Peyer's patch (tissue), 4 donors: ENCODE data around the gene P2RY6. TPM values are rescaled to one million over a fixed set of nuclear protein-coding genes. Genes with fewer than 3 reads are reported as not detected.

Experiments
- DNase-seq, 3 donors: peaks; one replicate each; pipeline ENCODE4 v3.0.0-alpha.2; 2017 to 2019
- H3K27ac ChIP-seq, 4 donors: fragments of 200-600 bp; sonication (generic); one replicate each; pipeline ENCODE4 v1.5.1; 2016 to 2019
- H3K27me3 ChIP-seq, 2 donors: fragments of 200-600 bp; sonication (generic); one replicate each; pipeline ENCODE4 v1.5.1; 2019
- H3K36me3 ChIP-seq, 3 donors: fragments of 200-600 bp; sonication (generic); one replicate each; pipeline ENCODE4 v1.5.1; 2016 to 2019
- H3K4me1 ChIP-seq, 4 donors: fragments of 200-600 bp; sonication (generic); one replicate each; pipeline ENCODE4 v1.5.1; 2016 to 2019
- H3K4me3 ChIP-seq, 4 donors: fragments of 200-600 bp; sonication (generic); 1 replicate in 3 of 4; 2 replicates in 1 of 4; pipeline ENCODE4 v1.5.1; 2016 to 2019; ENCODE audit warnings: mild to moderate bottlenecking in 1 of 4
- H3K9me3 ChIP-seq, 4 donors: fragments of 200-600 bp; sonication (generic); one replicate each; pipeline ENCODE4 v1.5.1; 2016 to 2019; ENCODE audit warnings: mild to moderate bottlenecking in 1 of 4
- POLR2A ChIP-seq, 2 donors: fragments of 450-650 bp; IDR thresholded peaks; one replicate each; pipeline ENCODE4 v1.5.1; 2017; ENCODE audit warnings: antibody characterized with exemption in 2 of 2, mild to moderate bottlenecking in 2 of 2, moderate library complexity in 2 of 2
- total RNA-seq, 4 donors: library from RNA; depleted of rRNA; stranded (reverse); fragments of >200 nt; gene quantifications; one replicate each; pipeline ENCODE4 v1.1.0, GENCODE V29; 2016
- TF ChIP-seq, protein P1 (sequence below), 6 experiments: fragments of 450-650 bp in 4 of 6; fragments of 200-600 bp in 2 of 6; sonication (generic) in 1 of 6; IDR thresholded peaks; one replicate each; pipeline ENCODE4 v1.5.1; 2017 to 2019; ENCODE audit warnings: antibody characterized with exemption in 6 of 6, mild to moderate bottlenecking in 3 of 6, moderate library complexity in 1 of 6

The P2RY6 gene
- total RNA-seq, 4 donors from 2014 or later, result 1.5 to 6.6 (median 2.3) TPM; not detected in 1

DNA sequence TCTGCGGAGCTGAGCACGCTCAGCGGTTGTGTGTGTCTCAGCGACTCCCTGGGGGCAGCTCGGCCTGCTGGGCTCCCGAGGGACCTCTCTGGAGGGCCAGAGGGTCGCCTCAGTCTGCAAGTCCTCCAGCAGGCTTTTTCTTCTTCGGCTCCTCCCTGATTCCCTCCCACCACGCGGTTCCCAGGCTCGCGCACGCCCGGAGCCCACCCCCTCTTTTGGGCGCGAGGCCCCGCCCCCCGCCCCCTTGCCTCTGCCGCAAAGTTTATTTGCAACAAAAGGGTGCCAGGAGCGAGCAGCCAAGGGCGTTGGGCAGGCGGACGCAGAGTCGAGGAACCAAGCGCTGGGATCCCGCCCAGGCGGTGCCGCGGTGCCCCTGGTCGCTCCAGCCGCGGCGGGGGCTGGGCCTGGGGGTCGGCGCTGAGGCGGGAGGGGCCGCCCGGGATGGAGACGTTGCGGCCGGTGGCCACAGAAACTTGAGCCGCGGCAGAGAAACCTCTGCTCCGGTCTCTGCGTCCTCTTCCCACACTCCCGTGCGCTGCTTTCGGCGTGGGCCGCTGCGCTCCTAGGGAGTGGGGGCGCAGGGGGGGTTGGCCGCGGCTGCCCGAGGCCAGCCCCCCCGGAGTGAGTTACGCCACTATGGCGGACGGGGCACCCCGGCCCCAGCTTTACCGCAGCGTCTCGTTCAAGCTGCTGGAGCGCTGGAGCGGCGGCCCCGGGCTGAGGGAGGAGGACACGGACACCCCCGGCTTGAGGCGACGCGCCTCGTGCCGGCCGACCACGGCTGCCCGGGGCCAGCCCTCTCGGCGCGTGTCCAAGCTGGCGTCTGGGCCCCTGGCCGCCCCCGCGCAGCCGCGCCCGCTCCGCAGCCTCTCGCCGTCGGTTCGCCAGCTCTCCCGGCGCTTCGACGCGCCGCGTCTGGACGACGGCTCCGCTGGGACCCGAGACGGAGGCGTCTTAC lies 36.1 kb downstream of the P2RY6 start, which contains the start of gene ARHGEF17:
TSS of gene ARHGEF17 (plus strand) at position 274 of the 958 bp plus-strand sequence. CDS start at position 637, 363 bp downstream.
- H3K27ac ChIP-seq, result peak within 1 kb of the TSS; percentile 67 to 94 (median 82)
- H3K36me3 ChIP-seq, result no peaks in the 10 kb centered on the region
- DNase-seq, result peak in 1 of 3 donors; percentile 67
- H3K4me3 ChIP-seq, result peak within 1 kb of the TSS; percentile 47 to 69 (median 64)
- TF ChIP-seq POLR2A (IDR thresholded peaks at IDR 0.05), result no peak
- TF ChIP-seq, protein P1, sequence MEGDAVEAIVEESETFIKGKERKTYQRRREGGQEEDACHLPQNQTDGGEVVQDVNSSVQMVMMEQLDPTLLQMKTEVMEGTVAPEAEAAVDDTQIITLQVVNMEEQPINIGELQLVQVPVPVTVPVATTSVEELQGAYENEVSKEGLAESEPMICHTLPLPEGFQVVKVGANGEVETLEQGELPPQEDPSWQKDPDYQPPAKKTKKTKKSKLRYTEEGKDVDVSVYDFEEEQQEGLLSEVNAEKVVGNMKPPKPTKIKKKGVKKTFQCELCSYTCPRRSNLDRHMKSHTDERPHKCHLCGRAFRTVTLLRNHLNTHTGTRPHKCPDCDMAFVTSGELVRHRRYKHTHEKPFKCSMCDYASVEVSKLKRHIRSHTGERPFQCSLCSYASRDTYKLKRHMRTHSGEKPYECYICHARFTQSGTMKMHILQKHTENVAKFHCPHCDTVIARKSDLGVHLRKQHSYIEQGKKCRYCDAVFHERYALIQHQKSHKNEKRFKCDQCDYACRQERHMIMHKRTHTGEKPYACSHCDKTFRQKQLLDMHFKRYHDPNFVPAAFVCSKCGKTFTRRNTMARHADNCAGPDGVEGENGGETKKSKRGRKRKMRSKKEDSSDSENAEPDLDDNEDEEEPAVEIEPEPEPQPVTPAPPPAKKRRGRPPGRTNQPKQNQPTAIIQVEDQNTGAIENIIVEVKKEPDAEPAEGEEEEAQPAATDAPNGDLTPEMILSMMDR (IDR thresholded peaks at IDR 0.05), result no peak
- H3K9me3 ChIP-seq, result no peaks in the 10 kb centered on the region
- H3K27me3 ChIP-seq, result peaks cover 0 to 7% of the 10 kb centered on the region in 2 donors
- peaks cover 0 to 44% (median 9%) of the 10 kb centered on the region in 4 donors for H3K4me1 ChIP-seq

DNA sequence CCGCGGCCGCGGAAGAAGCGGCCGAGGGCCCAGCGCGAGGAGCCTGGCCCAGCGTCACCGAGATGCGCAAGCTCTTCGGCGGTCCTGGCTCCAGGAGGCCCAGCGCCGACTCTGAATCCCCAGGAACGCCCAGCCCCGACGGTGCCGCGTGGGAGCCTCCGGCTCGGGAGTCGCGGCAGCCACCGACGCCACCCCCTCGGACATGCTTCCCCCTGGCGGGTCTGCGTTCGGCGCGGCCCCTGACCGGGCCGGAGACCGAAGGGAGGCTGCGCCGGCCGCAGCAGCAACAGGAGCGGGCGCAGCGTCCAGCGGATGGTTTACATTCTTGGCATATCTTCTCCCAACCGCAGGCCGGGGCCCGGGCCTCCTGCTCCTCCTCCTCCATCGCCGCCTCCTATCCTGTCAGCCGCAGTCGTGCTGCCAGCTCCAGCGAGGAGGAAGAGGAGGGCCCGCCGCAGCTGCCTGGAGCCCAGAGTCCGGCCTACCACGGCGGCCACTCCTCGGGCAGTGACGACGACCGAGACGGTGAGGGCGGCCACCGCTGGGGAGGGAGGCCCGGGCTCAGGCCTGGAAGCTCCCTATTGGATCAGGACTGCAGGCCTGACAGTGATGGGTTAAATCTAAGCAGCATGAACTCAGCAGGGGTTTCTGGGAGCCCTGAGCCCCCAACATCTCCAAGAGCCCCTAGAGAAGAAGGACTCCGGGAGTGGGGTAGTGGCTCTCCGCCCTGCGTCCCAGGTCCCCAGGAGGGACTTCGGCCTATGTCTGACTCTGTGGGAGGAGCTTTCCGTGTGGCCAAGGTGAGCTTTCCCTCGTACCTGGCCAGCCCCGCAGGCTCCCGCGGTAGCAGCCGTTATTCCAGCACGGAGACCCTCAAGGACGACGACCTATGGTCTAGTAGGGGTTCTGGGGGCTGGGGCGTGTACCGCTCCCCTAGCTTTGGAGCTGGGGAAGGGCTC lies 37.1 kb downstream of the P2RY6 start:
- TF ChIP-seq POLR2A (IDR thresholded peaks at IDR 0.05), result peak in 1 of 2 donors; percentile 41
- TF ChIP-seq, protein P1 (IDR thresholded peaks at IDR 0.05), result no peak
- Histone ChIP-seq H3K9me3 (no peaks in the 10 kb centered on the region), H3K27ac (peak overlapping the region; percentile 67 to 94 (median 82)), H3K27me3 (peaks cover 0 to 7% of the 10 kb centered on the region in 2 donors), H3K4me3 (peak overlapping the region; percentile 47 to 69 (median 64)), H3K4me1 (peaks cover 0 to 54% (median 9%) of the 10 kb centered on the region in 4 donors), H3K36me3 (no peaks in the 10 kb centered on the region)
- DNase-seq, result peak in 2 of 3 donors; percentile 73 to 83

DNA sequence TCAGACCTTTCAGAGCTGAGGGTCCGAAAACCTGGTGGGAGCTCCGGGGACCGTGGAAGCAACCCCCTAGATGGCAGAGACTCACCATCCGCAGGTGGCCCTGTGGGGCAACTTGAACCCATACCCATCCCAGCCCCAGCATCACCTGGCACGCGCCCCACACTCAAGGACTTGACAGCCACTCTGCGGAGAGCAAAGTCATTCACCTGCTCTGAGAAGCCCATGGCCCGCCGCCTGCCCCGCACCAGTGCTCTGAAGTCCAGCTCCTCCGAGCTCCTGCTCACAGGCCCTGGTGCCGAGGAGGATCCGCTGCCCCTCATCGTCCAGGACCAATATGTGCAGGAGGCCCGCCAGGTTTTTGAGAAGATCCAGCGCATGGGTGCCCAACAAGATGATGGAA lies 37.9 kb downstream of the P2RY6 start:
- H3K4me1 ChIP-seq, result peaks cover 0 to 61% (median 9%) of the 10 kb centered on the region in 4 donors
- H3K4me3 ChIP-seq, result peak overlapping the region; percentile 10 to 69 (median 64)
- peak overlapping the region; percentile 67 to 94 (median 82) for H3K27ac ChIP-seq
- peaks cover 0 to 7% of the 10 kb centered on the region in 2 donors for H3K27me3 ChIP-seq
- no peak for DNase-seq
- TF ChIP-seq POLR2A (IDR thresholded peaks at IDR 0.05), result no peak
- TF ChIP-seq, protein P1 (IDR thresholded peaks at IDR 0.05), result no peak
- no peaks in the 10 kb centered on the region for H3K36me3 ChIP-seq
- no peaks in the 10 kb centered on the region for H3K9me3 ChIP-seq

DNA sequence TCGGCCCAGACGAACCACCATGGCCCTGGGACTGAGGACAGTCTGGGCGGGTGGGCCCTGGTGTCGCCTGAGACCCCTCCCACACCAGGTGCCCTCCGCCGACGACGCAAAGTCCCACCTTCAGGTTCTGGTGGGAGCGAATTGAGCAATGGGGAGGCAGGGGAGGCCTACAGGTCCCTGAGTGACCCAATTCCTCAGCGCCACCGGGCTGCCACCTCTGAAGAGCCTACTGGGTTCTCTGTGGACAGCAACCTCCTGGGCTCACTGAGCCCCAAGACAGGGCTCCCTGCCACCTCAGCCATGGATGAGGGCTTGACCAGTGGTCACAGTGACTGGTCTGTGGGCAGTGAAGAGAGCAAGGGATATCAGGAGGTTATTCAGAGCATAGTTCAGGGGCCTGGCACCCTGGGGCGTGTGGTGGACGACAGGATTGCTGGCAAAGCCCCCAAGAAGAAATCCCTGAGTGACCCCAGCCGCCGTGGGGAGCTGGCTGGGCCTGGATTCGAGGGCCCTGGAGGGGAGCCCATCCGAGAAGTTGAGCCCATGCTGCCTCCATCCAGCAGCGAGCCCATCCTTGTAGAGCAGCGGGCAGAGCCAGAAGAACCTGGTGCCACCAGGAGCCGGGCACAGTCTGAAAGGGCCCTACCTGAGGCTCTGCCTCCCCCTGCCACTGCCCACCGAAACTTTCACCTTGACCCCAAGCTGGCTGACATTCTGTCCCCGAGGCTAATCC lies 38.7 kb downstream of the P2RY6 start:
- no peaks in the 10 kb centered on the region for H3K9me3 ChIP-seq
- TF ChIP-seq, protein P1 (IDR thresholded peaks at IDR 0.05), result no peak
- no peak for TF ChIP-seq POLR2A (IDR thresholded peaks at IDR 0.05)
- H3K4me3 ChIP-seq, result peak overlapping the region in 3 of 4 donors; percentile 9 to 68 (median 61)
- peak overlapping the region in 3 of 4 donors; percentile 38 to 94 (median 88) for H3K27ac ChIP-seq
- peaks cover 0 to 7% of the 10 kb centered on the region in 2 donors for H3K27me3 ChIP-seq
- no peaks in the 10 kb centered on the region for H3K36me3 ChIP-seq
- no peak for DNase-seq
- peaks cover 0 to 63% (median 9%) of the 10 kb centered on the region in 4 donors for H3K4me1 ChIP-seq
